OCI-LY1 (cell line): ENCODE measurements around the gene DHX9.

ENCODE experiments used
- EZH2 ChIP-seq: fragments of 200-600 bp; sonication (generic), shearing (Covaris generic); IDR thresholded peaks from 2 replicates; pipeline ENCODE4 v1.8.0; 2017; ENCODE audit warnings: borderline replicate concordance, mixed run types, mild to moderate bottlenecking, antibody characterized with exemption, low read length, moderate library complexity, mixed read lengths
- TF ChIP-seq, protein P1 (sequence below): fragments of 200-600 bp; sonication (generic), shearing (Covaris generic); IDR thresholded peaks from 2 replicates; pipeline ENCODE4 v1.5.1; 2017; ENCODE audit warnings: mild to moderate bottlenecking, antibody characterized with exemption, low read length, moderate library complexity, mixed read lengths

GRCh38 chr1:182886985-182887384 lies 47.8 kb downstream of the DHX9 start:
- TF ChIP-seq, protein P1, sequence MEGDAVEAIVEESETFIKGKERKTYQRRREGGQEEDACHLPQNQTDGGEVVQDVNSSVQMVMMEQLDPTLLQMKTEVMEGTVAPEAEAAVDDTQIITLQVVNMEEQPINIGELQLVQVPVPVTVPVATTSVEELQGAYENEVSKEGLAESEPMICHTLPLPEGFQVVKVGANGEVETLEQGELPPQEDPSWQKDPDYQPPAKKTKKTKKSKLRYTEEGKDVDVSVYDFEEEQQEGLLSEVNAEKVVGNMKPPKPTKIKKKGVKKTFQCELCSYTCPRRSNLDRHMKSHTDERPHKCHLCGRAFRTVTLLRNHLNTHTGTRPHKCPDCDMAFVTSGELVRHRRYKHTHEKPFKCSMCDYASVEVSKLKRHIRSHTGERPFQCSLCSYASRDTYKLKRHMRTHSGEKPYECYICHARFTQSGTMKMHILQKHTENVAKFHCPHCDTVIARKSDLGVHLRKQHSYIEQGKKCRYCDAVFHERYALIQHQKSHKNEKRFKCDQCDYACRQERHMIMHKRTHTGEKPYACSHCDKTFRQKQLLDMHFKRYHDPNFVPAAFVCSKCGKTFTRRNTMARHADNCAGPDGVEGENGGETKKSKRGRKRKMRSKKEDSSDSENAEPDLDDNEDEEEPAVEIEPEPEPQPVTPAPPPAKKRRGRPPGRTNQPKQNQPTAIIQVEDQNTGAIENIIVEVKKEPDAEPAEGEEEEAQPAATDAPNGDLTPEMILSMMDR: no peak
- no peak for TF ChIP-seq EZH2
